ENCODE data around the gene AP2A1. TPM values are rescaled to one million over a fixed set of nuclear protein-coding genes. Genes with fewer than 3 reads are reported as not detected.

AP2A1 gene
- total and polyA plus RNA-seq, 9 of the 15 experiments (the other 6 are each of a cell fraction or from before 2014, with no cell fraction given), result 0.55 to 150 (median 31.9) TPM

DNA sequence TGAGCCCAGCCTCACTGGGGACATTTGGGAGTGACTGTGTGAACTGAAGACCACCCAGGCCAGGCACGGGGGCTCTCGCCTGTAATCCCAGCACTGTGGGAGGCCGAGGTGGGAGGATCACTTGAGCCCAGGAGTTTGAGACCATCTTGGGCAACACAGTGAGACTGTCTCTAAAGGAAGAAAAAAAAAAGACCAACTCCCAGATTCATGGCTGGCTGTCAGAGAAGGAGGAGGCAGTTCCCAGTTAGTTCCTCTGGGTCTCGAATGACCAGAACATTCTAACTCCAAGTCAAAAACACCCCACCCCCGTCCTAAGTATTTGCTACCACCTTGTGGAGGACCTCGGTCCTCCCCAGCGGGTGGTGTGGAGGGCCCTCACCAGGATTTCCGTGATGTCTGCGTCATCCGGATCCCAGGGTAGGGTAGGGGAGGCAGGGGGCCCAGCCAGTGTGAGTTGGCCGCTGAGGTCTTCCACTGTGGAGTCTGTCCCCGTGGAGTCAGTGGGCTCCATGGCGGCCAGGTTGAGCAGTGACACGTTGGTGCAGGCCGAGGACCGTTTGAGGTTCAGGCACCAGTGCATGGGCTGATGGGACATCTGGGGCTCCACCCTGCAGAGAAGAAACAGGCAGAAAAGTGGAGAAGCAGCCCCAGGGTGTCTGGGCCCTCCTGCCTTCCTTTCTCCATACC, 5.0 kb upstream of the AP2A1 start (continued):
- TF ChIP-seq NFRKB (IDR thresholded peaks at IDR 0.05; ENCODE audit: low read depth) (peak; percentile 68), RCOR1 (IDR thresholded peaks at IDR 0.05; ENCODE audit: borderline replicate concordance in 1 of 2, low read depth in 2 of 2, low read length in 2 of 2) (no peak), BDP1 (IDR thresholded peaks at IDR 0.05; ENCODE audit: insufficient read depth, insufficient read length) (no peak), ZSCAN29 (IDR thresholded peaks at IDR 0.05) (no peak), EP400 (IDR thresholded peaks at IDR 0.05) (peak; percentile 88), SPI1 (IDR thresholded peaks at IDR 0.05; ENCODE audit: borderline replicate concordance, low read depth, low read length) (0 out of 2 replicates have a peak, but pooled peaks have one; percentile 21), ZBTB8A (IDR thresholded peaks at IDR 0.05; ENCODE audit: partially characterized antibody) (no peak), RAD51 (IDR thresholded peaks at IDR 0.05; ENCODE audit: borderline replicate concordance, low read depth) (no peak), JUND (IDR thresholded peaks at IDR 0.05; ENCODE audit: borderline replicate concordance, low read depth, low read length) (peak; percentile 70), JUND (tag; IDR thresholded peaks at IDR 0.05; ENCODE audit: borderline replicate concordance, low read depth, low read length) (peak; percentile 21; the same call in 1 of the 3 replicates), TAL1 (IDR thresholded peaks at IDR 0.05) (peak; percentile 19), RBM39 (optimal IDR thresholded peaks at IDR 0.05; ENCODE audit: low read depth, low read length) (no peak), NEUROD1 (IDR thresholded peaks at IDR 0.05; ENCODE audit: borderline replicate concordance, low read depth, low read length, partially characterized antibody) (no peak), ZNF124 (CRISPR knock-in tag; IDR thresholded peaks at IDR 0.05) (no peak), NCOA4 (IDR thresholded peaks at IDR 0.05; ENCODE audit: partially characterized antibody) (no peak), RB1 (IDR thresholded peaks at IDR 0.05; ENCODE audit: low read depth) (peak; percentile 75; the same call in 1 of the 2 replicates), GATAD2B (IDR thresholded peaks at IDR 0.05; ENCODE audit: borderline replicate concordance) (no peak), EZH2 (IDR thresholded peaks at IDR 0.05; ENCODE audit: borderline replicate concordance, low read depth, low read length) (no peak)
- TF ChIP-seq, protein P1, sequence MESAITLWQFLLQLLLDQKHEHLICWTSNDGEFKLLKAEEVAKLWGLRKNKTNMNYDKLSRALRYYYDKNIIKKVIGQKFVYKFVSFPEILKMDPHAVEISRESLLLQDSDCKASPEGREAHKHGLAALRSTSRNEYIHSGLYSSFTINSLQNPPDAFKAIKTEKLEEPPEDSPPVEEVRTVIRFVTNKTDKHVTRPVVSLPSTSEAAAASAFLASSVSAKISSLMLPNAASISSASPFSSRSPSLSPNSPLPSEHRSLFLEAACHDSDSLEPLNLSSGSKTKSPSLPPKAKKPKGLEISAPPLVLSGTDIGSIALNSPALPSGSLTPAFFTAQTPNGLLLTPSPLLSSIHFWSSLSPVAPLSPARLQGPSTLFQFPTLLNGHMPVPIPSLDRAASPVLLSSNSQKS (CRISPR knock-in tag; IDR thresholded peaks at IDR 0.05), result no peak
- TF ChIP-seq, protein P2, sequence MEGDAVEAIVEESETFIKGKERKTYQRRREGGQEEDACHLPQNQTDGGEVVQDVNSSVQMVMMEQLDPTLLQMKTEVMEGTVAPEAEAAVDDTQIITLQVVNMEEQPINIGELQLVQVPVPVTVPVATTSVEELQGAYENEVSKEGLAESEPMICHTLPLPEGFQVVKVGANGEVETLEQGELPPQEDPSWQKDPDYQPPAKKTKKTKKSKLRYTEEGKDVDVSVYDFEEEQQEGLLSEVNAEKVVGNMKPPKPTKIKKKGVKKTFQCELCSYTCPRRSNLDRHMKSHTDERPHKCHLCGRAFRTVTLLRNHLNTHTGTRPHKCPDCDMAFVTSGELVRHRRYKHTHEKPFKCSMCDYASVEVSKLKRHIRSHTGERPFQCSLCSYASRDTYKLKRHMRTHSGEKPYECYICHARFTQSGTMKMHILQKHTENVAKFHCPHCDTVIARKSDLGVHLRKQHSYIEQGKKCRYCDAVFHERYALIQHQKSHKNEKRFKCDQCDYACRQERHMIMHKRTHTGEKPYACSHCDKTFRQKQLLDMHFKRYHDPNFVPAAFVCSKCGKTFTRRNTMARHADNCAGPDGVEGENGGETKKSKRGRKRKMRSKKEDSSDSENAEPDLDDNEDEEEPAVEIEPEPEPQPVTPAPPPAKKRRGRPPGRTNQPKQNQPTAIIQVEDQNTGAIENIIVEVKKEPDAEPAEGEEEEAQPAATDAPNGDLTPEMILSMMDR (IDR thresholded peaks at IDR 0.05 in 2 of 3, conservative IDR thresholded peaks at IDR 0.05 in 1 of 3; ENCODE audit: insufficient read depth in 2 of 3, low read depth in 1 of 3, low read length in 3 of 3), result peak; percentile 75 to 90 (median 90)
- TF ChIP-seq, protein P3, sequence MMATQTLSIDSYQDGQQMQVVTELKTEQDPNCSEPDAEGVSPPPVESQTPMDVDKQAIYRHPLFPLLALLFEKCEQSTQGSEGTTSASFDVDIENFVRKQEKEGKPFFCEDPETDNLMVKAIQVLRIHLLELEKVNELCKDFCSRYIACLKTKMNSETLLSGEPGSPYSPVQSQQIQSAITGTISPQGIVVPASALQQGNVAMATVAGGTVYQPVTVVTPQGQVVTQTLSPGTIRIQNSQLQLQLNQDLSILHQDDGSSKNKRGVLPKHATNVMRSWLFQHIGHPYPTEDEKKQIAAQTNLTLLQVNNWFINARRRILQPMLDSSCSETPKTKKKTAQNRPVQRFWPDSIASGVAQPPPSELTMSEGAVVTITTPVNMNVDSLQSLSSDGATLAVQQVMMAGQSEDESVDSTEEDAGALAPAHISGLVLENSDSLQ (IDR thresholded peaks at IDR 0.05), result no peak; the same call in 1 of the 2 replicates
- TF ChIP-seq, protein P4, sequence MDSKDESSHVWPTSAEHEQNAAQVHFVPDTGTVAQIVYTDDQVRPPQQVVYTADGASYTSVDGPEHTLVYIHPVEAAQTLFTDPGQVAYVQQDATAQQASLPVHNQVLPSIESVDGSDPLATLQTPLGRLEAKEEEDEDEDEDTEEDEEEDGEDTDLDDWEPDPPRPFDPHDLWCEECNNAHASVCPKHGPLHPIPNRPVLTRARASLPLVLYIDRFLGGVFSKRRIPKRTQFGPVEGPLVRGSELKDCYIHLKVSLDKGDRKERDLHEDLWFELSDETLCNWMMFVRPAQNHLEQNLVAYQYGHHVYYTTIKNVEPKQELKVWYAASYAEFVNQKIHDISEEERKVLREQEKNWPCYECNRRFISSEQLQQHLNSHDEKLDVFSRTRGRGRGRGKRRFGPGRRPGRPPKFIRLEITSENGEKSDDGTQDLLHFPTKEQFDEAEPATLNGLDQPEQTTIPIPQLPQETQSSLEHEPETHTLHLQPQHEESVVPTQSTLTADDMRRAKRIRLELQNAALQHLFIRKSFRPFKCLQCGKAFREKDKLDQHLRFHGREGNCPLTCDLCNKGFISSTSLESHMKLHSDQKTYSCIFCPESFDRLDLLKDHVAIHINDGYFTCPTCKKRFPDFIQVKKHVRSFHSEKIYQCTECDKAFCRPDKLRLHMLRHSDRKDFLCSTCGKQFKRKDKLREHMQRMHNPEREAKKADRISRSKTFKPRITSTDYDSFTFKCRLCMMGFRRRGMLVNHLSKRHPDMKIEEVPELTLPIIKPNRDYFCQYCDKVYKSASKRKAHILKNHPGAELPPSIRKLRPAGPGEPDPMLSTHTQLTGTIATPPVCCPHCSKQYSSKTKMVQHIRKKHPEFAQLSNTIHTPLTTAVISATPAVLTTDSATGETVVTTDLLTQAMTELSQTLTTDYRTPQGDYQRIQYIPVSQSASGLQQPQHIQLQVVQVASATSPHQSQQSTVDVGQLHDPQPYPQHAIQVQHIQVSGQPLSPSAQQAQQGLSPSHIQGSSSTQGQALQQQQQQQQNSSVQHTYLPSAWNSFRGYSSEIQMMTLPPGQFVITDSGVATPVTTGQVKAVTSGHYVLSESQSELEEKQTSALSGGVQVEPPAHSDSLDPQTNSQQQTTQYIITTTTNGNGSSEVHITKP (IDR thresholded peaks at IDR 0.05; ENCODE audit: partially characterized antibody), result peak; percentile 72
